Measurements from ENCODE around the gene ST3GAL6. TPM values are rescaled to one million over a fixed set of nuclear protein-coding genes. Genes with fewer than 3 reads are reported as not detected.

The ST3GAL6 gene
- total and polyA plus RNA-seq, 2 of the 8 experiments (the other 6 are each of a cell fraction or from before 2014, with no cell fraction given), result 3.3 to 6.1 TPM

- no peaks in the 10 kb centered on the region for H3K9me3 ChIP-seq (ENCODE audit: insufficient read depth in 2 of 2, low read depth in 1 of 2, low read length in 1 of 2)
- H2BK120ac ChIP-seq (replicated peaks; ENCODE audit: low read depth, low read length), result no peak overlapping the region
- H3K4me2 ChIP-seq (ENCODE audit: insufficient read depth in 1 of 2, low read depth in 2 of 2, low read length in 2 of 2), result peak overlapping the region; percentile 84 to 86
- H3K4ac ChIP-seq (replicated peaks; ENCODE audit: insufficient read length, low read depth, low read length), result no peak overlapping the region
- H3K27ac ChIP-seq (ENCODE audit: low read depth, low read length), result no peak overlapping the region
- POLR2A ChIA-PET (ENCODE audit: partially characterized antibody), result interaction anchor here (2.3 to 2.6 kb wide), 2 partner anchors 11 to 110 kb away, joined by 6 to 10 read pairs; no protein-coding TSS in a partner anchor
- peaks cover 0 to 6% (median 0%) of the 10 kb centered on the region in 4 experiments; a peak in 2 of 7 replicates for H3K4me1 ChIP-seq (replicated peaks in 1 of 4; ENCODE audit: control insufficient read depth in 3 of 4, insufficient read depth in 4 of 4, low read length in 3 of 4)
- no peak overlapping the region for H3K14ac ChIP-seq (ENCODE audit: insufficient read length)
- H2AFZ ChIP-seq (ENCODE audit: low read length), result peak overlapping the region; percentile 92
- H2AK5ac ChIP-seq (ENCODE audit: low read depth, low read length), result no peak overlapping the region
- peak overlapping the region; percentile 68 to 85 (median 73) for H3K4me3 ChIP-seq (ENCODE audit: extremely low read depth in 1 of 4, insufficient read depth in 2 of 4, low read depth in 3 of 4, low read length in 4 of 4)
- no peak for FAIRE-seq
- H3K56ac ChIP-seq (replicated peaks; ENCODE audit: insufficient read length, low read depth, low read length), result peak overlapping the region; percentile 59
- no peak overlapping the region for H4K5ac ChIP-seq (ENCODE audit: insufficient read length, low read depth, low read length)
- DNase-seq (ENCODE audit: low read depth in 1 of 2, low spot score in 2 of 2), result peak in 1 of 2 experiments; percentile 77
- H3K23me2 ChIP-seq (ENCODE audit: low read depth, low read length), result peaks cover 11% of the 10 kb centered on the region
- 0 out of 2 replicates have a peak overlapping the region, but pooled peaks have one; percentile 72 for H2BK12ac ChIP-seq (ENCODE audit: low read depth, low read length)
- peak overlapping the region; percentile 46 to 62 (median 61) for H3K9ac ChIP-seq (replicated peaks in 1 of 4; ENCODE audit: extremely low read depth in 1 of 4, low read depth in 3 of 4, low read length in 3 of 4)
- H3K27me3 ChIP-seq (replicated peaks in 1 of 4; ENCODE audit: control insufficient read depth in 3 of 4, extremely low read depth in 1 of 4, insufficient read depth in 3 of 4, low read length in 3 of 4), result peaks cover 0 to 8% (median 3%) of the 10 kb centered on the region in 4 experiments; a peak in 4 of 7 replicates
- WGBS, 2 experiments (ENCODE audit: extremely low coverage in 1 of 2, insufficient coverage in 1 of 2, insufficient read length in 1 of 2, insufficient replicate concordance in 2 of 2, low coverage in 1 of 2, low lambda C conversion rate in 2 of 2, missing lambda C conversion rate in 1 of 2), result 1% methylated on average over 38 of the region's 44 CpGs; no CpG with 5 or more reads in 1 of the 2 experiments
- no peaks in the 10 kb centered on the region; the same call in 1 of the 2 replicates for H3K79me1 ChIP-seq (ENCODE audit: low read depth, low read length)
- peak overlapping the region; percentile 16 for H4K91ac ChIP-seq (replicated peaks; ENCODE audit: insufficient read length, low read length)
- no peak overlapping the region for H2BK15ac ChIP-seq (ENCODE audit: low read length)
- H4K8ac ChIP-seq (ENCODE audit: extremely low read depth, insufficient read depth, low read length), result peak overlapping the region; percentile 91; the same call in 1 of the 2 replicates
- no peak overlapping the region for H3K23ac ChIP-seq (ENCODE audit: insufficient read length)
- peak overlapping the region; percentile 41; the same call in 1 of the 2 replicates for H2BK5ac ChIP-seq (ENCODE audit: low read depth, low read length)
- CTCF ChIA-PET (ENCODE audit: partially characterized antibody), result interaction anchor here (0.9 to 1.8 kb wide), 3 partner anchors 31 to 131 kb away, joined by 3 to 5 read pairs (median 3); no protein-coding TSS in a partner anchor
- H3K18ac ChIP-seq (ENCODE audit: extremely low read depth, low read length), result peak overlapping the region; percentile 89
- no peak overlapping the region for H2BK20ac ChIP-seq (ENCODE audit: low read length)
- H3K79me2 ChIP-seq (ENCODE audit: control insufficient read depth in 1 of 2, insufficient read depth in 2 of 2, low read length in 2 of 2), result peaks cover 0 to 15% of the 10 kb centered on the region in 2 experiments; a peak in 1 of 4 replicates
- H3K36me3 ChIP-seq (ENCODE audit: control insufficient read depth in 2 of 4, insufficient read depth in 4 of 4, low read length in 3 of 4), result no peaks in the 10 kb centered on the region
- H4K20me1 ChIP-seq (replicated peaks in 1 of 2; ENCODE audit: control insufficient read depth in 1 of 2, insufficient read depth in 2 of 2, low read length in 2 of 2), result peaks cover 0 to 3% of the 10 kb centered on the region in 2 experiments
- no peak for TF ChIP-seq MAFK (IDR thresholded peaks at IDR 0.05; ENCODE audit: low read depth, low read length)
- TF ChIP-seq E2F6 (IDR thresholded peaks at IDR 0.05), result 0 out of 2 replicates have a peak, but pooled peaks have one; percentile 7
- TF ChIP-seq CEBPB (IDR thresholded peaks at IDR 0.05; ENCODE audit: low read depth, low read length), result peak; percentile 66
- TF ChIP-seq YY1 (IDR thresholded peaks at IDR 0.05; ENCODE audit: low read depth, low read length), result no peak
- TF ChIP-seq ATF3 (IDR thresholded peaks at IDR 0.05; ENCODE audit: insufficient read depth, low read depth, low read length), result no peak
- TF ChIP-seq ASH2L (IDR thresholded peaks at IDR 0.05; ENCODE audit: low read length), result peak; percentile 76
- no peak for TF ChIP-seq POLR2AphosphoS5 (IDR thresholded peaks at IDR 0.05; ENCODE audit: low read depth, low read length)
- peak in 1 of 2 experiments; percentile 48; a peak in 1 of 3 replicates for TF ChIP-seq POLR2A (IDR thresholded peaks at IDR 0.05; ENCODE audit: control extremely low read depth in 1 of 2, low read depth in 2 of 2, low read length in 2 of 2)
- TF ChIP-seq EZH2 (IDR thresholded peaks at IDR 0.05; ENCODE audit: low read depth, low read length, severe bottlenecking), result peak; percentile 63
- TF ChIP-seq CTBP2 (IDR thresholded peaks at IDR 0.05; ENCODE audit: borderline replicate concordance, insufficient read depth, insufficient read length, low read length), result peak; percentile 20
Observed at GRCh38 chr3:98733053-98733811, 29.9 kb upstream of the ST3GAL6 start.
